Measurements from ENCODE around the gene PECR. TPM values are rescaled to one million over a fixed set of nuclear protein-coding genes. Genes with fewer than 3 reads are reported as not detected.

Gene PECR
- total and polyA plus RNA-seq, 2 of the 13 experiments (the other 11 are each of a cell fraction or from before 2014, with no cell fraction given), result 151 to 153 TPM

DNA sequence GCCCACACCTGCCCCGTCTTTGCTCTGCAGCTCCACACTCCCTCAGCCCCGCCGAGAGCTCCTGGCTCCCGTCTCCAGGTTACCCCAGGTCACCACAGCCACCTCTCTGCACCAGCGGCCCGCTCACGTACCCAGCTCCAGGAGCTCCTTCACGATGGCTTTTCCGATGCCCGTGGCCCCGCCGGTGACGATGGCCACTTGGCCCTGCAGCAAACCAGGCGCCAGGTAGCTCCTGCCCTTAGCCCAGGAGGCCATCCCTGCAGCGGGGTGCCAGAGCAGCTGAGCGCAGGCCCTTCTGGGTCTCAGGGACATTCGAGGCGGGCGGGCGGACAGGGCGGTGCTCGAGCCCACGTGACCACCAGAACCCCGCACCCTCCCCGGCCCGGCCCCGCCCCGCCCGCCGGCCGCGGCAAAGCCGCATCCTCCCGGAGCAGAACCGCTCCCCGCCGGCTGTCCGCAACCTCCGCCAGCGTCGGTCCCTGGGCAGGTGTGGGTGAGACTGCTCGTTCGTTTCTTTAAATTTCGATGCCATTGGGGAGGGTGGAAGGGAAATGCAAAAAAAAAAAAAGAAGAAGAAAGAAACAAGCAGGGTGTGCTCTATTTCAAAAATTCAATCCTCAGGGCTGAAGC lies at the start of gene PECR, which contains the start of gene TMEM169 (continued):
- TF ChIP-seq MAF1 (CRISPR knock-in tag; IDR thresholded peaks at IDR 0.05; ENCODE audit: borderline replicate concordance) (0 out of 2 replicates have a peak, but pooled peaks have one; percentile 11), MIER3 (CRISPR knock-in tag; IDR thresholded peaks at IDR 0.05; ENCODE audit: borderline replicate concordance) (peak; percentile 82; the same call in 1 of the 2 replicates), POLR2AphosphoS5 (IDR thresholded peaks at IDR 0.05; ENCODE audit: low read depth, low read length) (peak; percentile 99), GATAD2A (CRISPR knock-in tag; IDR thresholded peaks at IDR 0.05) (peak; percentile 62), KAT8 (CRISPR knock-in tag; IDR thresholded peaks at IDR 0.05) (peak; percentile 78), ZNF180 (CRISPR knock-in tag; IDR thresholded peaks at IDR 0.05; ENCODE audit: borderline replicate concordance, low read depth) (peak; percentile 38; the same call in 1 of the 2 replicates), AGO2 (optimal IDR thresholded peaks at IDR 0.05; ENCODE audit: low read depth, low read length) (peak; percentile 64), JUNB (CRISPR knock-in tag; IDR thresholded peaks at IDR 0.05; ENCODE audit: borderline replicate concordance) (no peak; the same call in 1 of the 2 replicates), ZNF264 (CRISPR knock-in tag; IDR thresholded peaks at IDR 0.05) (peak; percentile 73; the same call in 1 of the 2 replicates), ZNF775 (CRISPR knock-in tag; IDR thresholded peaks at IDR 0.05; ENCODE audit: borderline replicate concordance) (no peak), ZNF746 (CRISPR knock-in tag; IDR thresholded peaks at IDR 0.05) (no peak; the same call in 1 of the 2 replicates), PRPF4 (IDR thresholded peaks at IDR 0.05; ENCODE audit: low read depth, low read length, poor library complexity, severe bottlenecking) (no peak), MIXL1 (CRISPR knock-in tag; IDR thresholded peaks at IDR 0.05) (no peak), ZNF543 (CRISPR knock-in tag; IDR thresholded peaks at IDR 0.05) (peak; percentile 86), ZNF598 (CRISPR knock-in tag; IDR thresholded peaks at IDR 0.05; ENCODE audit: borderline replicate concordance) (peak; percentile 98; the same call in 1 of the 2 replicates), ZBTB38 (CRISPR knock-in tag; IDR thresholded peaks at IDR 0.05) (peak; percentile 98), FOSL2 (CRISPR knock-in tag; IDR thresholded peaks at IDR 0.05) (peak; percentile 51), ATF1 (CRISPR knock-in tag; IDR thresholded peaks at IDR 0.05) (no peak), TIGD3 (CRISPR knock-in tag; IDR thresholded peaks at IDR 0.05; ENCODE audit: borderline replicate concordance) (peak; percentile 92; the same call in 1 of the 2 replicates), SRSF1 (optimal IDR thresholded peaks at IDR 0.05; ENCODE audit: low read depth, low read length) (no peak), STAT5B (CRISPR knock-in tag; IDR thresholded peaks at IDR 0.05) (peak; percentile 71; the same call in 1 of the 2 replicates)
- TF ChIP-seq, protein P1, sequence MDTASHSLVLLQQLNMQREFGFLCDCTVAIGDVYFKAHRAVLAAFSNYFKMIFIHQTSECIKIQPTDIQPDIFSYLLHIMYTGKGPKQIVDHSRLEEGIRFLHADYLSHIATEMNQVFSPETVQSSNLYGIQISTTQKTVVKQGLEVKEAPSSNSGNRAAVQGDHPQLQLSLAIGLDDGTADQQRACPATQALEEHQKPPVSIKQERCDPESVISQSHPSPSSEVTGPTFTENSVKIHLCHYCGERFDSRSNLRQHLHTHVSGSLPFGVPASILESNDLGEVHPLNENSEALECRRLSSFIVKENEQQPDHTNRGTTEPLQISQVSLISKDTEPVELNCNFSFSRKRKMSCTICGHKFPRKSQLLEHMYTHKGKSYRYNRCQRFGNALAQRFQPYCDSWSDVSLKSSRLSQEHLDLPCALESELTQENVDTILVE (CRISPR knock-in tag; IDR thresholded peaks at IDR 0.05), result peak; percentile 79; the same call in 1 of the 2 replicates
- TF ChIP-seq, protein P2, sequence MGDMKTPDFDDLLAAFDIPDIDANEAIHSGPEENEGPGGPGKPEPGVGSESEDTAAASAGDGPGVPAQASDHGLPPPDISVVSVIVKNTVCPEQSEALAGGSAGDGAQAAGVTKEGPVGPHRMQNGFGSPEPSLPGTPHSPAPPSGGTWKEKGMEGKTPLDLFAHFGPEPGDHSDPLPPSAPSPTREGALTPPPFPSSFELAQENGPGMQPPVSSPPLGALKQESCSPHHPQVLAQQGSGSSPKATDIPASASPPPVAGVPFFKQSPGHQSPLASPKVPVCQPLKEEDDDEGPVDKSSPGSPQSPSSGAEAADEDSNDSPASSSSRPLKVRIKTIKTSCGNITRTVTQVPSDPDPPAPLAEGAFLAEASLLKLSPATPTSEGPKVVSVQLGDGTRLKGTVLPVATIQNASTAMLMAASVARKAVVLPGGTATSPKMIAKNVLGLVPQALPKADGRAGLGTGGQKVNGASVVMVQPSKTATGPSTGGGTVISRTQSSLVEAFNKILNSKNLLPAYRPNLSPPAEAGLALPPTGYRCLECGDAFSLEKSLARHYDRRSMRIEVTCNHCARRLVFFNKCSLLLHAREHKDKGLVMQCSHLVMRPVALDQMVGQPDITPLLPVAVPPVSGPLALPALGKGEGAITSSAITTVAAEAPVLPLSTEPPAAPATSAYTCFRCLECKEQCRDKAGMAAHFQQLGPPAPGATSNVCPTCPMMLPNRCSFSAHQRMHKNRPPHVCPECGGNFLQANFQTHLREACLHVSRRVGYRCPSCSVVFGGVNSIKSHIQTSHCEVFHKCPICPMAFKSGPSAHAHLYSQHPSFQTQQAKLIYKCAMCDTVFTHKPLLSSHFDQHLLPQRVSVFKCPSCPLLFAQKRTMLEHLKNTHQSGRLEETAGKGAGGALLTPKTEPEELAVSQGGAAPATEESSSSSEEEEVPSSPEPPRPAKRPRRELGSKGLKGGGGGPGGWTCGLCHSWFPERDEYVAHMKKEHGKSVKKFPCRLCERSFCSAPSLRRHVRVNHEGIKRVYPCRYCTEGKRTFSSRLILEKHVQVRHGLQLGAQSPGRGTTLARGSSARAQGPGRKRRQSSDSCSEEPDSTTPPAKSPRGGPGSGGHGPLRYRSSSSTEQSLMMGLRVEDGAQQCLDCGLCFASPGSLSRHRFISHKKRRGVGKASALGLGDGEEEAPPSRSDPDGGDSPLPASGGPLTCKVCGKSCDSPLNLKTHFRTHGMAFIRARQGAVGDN (CRISPR knock-in tag; IDR thresholded peaks at IDR 0.05), result peak; percentile 98
- TF ChIP-seq, protein P3, sequence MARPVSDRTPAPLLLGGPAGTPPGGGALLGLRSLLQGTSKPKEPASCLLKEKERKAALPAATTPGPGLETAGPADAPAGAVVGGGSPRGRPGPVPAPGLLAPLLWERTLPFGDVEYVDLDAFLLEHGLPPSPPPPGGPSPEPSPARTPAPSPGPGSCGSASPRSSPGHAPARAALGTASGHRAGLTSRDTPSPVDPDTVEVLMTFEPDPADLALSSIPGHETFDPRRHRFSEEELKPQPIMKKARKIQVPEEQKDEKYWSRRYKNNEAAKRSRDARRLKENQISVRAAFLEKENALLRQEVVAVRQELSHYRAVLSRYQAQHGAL (CRISPR knock-in tag; IDR thresholded peaks at IDR 0.05; ENCODE audit: not compliant biosample characterization), result no peak
